Suprapubic skin (tissue), 4 donors: ENCODE results near the gene FHOD3. TPM values are rescaled to one million over a fixed set of nuclear protein-coding genes. Genes with fewer than 3 reads are reported as not detected.

Experiments
- DNase-seq, 2 donors: peaks; one replicate each; pipeline ENCODE4 v3.0.0-alpha.2; 2019; ENCODE audit warnings: low spot score in 2 of 2
- H3K27ac ChIP-seq: fragments of 200-600 bp; sonication (generic); one replicate; pipeline ENCODE4 v1.5.1; 2019
- H3K27me3 ChIP-seq: fragments of 200-600 bp; sonication (generic); one replicate; pipeline ENCODE4 v1.5.1; 2019
- H3K36me3 ChIP-seq: fragments of 200-600 bp; sonication (generic); one replicate; pipeline ENCODE4 v1.5.1; 2019
- H3K4me1 ChIP-seq: fragments of 200-600 bp; sonication (generic); one replicate; pipeline ENCODE4 v1.5.1; 2019
- H3K4me3 ChIP-seq: fragments of 200-600 bp; sonication (generic); one replicate; pipeline ENCODE4 v1.5.1; 2019; ENCODE audit warnings: mild to moderate bottlenecking
- H3K9me3 ChIP-seq: fragments of 200-600 bp; sonication (generic); one replicate; pipeline ENCODE4 v1.5.1; 2019
- CTCF ChIP-seq, 2 donors: fragments of 200-600 bp in 1 of 2; fragments of 450-650 bp in 1 of 2; sonication (generic) in 1 of 2; IDR thresholded peaks; one replicate each; pipeline ENCODE4 v1.5.1; 2016 to 2019; ENCODE audit warnings: antibody characterized with exemption in 2 of 2, mild to moderate bottlenecking in 1 of 2, moderate library complexity in 1 of 2
- EP300 ChIP-seq: sonication (generic); formaldehyde crosslinking; IDR thresholded peaks from one replicate; pipeline ENCODE4 v1.6.1; 2017; ENCODE audit warnings: antibody characterized with exemption
- POLR2A ChIP-seq, 2 donors: fragments of 450-650 bp; IDR thresholded peaks; one replicate each; pipeline ENCODE4 v1.6.1; 2017; ENCODE audit warnings: antibody characterized with exemption in 2 of 2, mild to moderate bottlenecking in 2 of 2, moderate library complexity in 2 of 2
- POLR2AphosphoS5 ChIP-seq, 3 donors: sonication (generic); formaldehyde crosslinking; IDR thresholded peaks; one replicate each; pipeline ENCODE4 v1.6.1; 2017; ENCODE audit warnings: antibody characterized with exemption in 3 of 3
- WGBS: methylation state at CpG from one replicate; pipeline ENCODE4 v1.1.5; 2018; 5-methylcytosine and 5-hydroxymethylcytosine counted together
- total RNA-seq, 4 donors: library from RNA; depleted of rRNA; stranded (reverse); fragments of >200 nt; gene quantifications; one replicate each; pipeline ENCODE4 v1.1.0, GENCODE V29; 2016

Gene FHOD3
- total RNA-seq, 4 donors from 2014 or later: 5.8 to 18.7 (median 15.5) TPM

- H3K27ac ChIP-seq: no peak overlapping the region
- no peak for DNase-seq
- H3K27me3 ChIP-seq: no peaks in the 10 kb centered on the region
- no peaks in the 10 kb centered on the region for H3K9me3 ChIP-seq
- no peaks in the 10 kb centered on the region for H3K4me1 ChIP-seq
- WGBS: 81% methylated on average over 2 of the region's 2 CpGs
- no peaks in the 10 kb centered on the region for H3K36me3 ChIP-seq
- no peak overlapping the region for H3K4me3 ChIP-seq
- TF ChIP-seq POLR2AphosphoS5 (IDR thresholded peaks at IDR 0.05): no peak
- no peak for TF ChIP-seq CTCF (IDR thresholded peaks at IDR 0.05)
- no peak for TF ChIP-seq POLR2A (IDR thresholded peaks at IDR 0.05)
- TF ChIP-seq EP300: no peak
These were observed 130.3 kb downstream of the FHOD3 start for GRCh38 chr18:36427831-36428230.

DNA sequence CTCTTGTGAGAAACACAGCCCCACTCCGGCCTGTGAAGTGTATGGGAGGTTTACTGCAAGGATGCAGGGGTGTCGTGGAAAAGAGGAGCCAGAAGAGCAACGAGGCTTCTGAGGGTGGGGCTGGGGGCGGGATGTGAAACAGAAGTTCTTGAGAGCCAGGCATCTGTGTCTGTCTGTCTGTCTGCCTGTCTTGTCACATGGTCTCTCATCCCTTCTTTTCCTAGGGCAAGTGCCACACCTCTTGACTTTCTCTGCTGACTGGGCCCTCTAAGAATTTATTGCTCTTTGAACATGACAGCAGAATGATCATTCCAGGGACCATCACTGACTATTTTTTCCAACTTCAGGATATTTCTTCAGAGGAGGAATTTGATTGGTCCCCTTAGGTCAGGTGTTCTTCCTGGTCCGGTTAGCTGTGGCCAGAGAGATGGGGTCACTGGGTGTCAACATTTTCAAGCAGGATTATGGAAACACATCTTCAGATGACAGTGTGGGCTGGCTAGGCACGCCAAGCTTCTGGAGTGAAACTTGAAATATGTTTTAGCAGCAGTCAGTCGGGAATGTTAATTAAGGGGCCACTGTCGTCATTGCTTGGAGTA lies 131.0 kb downstream of the FHOD3 start:
- WGBS: 74% methylated on average over 8 of the region's 8 CpGs
- H3K27ac ChIP-seq: no peak overlapping the region
- no peaks in the 10 kb centered on the region for H3K4me1 ChIP-seq
- H3K9me3 ChIP-seq: no peaks in the 10 kb centered on the region
- H3K36me3 ChIP-seq: no peaks in the 10 kb centered on the region
- no peak for DNase-seq
- no peak overlapping the region for H3K4me3 ChIP-seq
- TF ChIP-seq POLR2A (IDR thresholded peaks at IDR 0.05) (no peak), EP300 (no peak), POLR2AphosphoS5 (IDR thresholded peaks at IDR 0.05) (no peak), CTCF (IDR thresholded peaks at IDR 0.05) (no peak)
- H3K27me3 ChIP-seq: no peaks in the 10 kb centered on the region

DNA sequence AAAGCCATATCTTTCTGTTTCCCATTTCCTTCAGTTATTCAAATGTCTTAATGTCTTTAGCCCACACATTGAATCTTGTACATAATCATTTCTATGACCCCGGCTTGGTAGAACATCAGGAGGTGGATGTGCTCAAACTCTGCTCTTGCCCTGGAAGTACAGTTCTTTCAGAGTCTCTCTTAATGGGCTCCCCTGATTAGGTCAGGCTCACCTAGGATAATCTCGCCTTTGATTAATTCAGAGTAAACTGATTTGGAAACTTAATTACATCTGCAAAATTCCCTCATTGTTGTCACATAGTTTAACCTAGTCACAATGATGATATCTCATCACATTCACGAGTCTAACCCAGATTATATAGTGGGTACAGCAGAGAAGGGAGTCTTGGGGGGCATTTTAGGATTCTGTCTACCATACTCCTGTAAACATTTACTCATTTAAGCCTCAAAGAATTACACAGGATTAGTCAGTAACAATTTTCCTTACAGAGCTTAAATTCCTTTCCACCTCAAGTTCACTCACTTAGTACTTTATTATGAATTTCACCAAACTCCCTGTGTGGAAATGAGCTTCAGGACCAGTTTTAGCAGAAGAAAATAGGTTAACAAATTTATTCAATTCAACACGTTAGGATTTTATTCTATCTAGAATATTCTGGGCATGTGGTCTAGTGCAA lies 135.5 kb downstream of the FHOD3 start:
- 86% methylated on average over 4 of the region's 4 CpGs for WGBS
- H3K27ac ChIP-seq: no peak overlapping the region
- H3K9me3 ChIP-seq: no peaks in the 10 kb centered on the region
- H3K4me3 ChIP-seq: no peak overlapping the region
- H3K27me3 ChIP-seq: no peaks in the 10 kb centered on the region
- no peak for TF ChIP-seq CTCF (IDR thresholded peaks at IDR 0.05)
- no peak for TF ChIP-seq POLR2AphosphoS5 (IDR thresholded peaks at IDR 0.05)
- no peak for TF ChIP-seq EP300
- no peak for TF ChIP-seq POLR2A (IDR thresholded peaks at IDR 0.05)
- no peaks in the 10 kb centered on the region for H3K36me3 ChIP-seq
- DNase-seq: no peak
- H3K4me1 ChIP-seq: no peaks in the 10 kb centered on the region

GRCh38 chr18:36436387-36436786 lies 138.9 kb downstream of the FHOD3 start:
- 93% methylated on average over 5 of the region's 5 CpGs for WGBS
- H3K9me3 ChIP-seq: no peaks in the 10 kb centered on the region
- no peak overlapping the region for H3K27ac ChIP-seq
- TF ChIP-seq POLR2AphosphoS5 (IDR thresholded peaks at IDR 0.05) (no peak), EP300 (no peak), CTCF (IDR thresholded peaks at IDR 0.05) (no peak), POLR2A (IDR thresholded peaks at IDR 0.05) (no peak)
- H3K36me3 ChIP-seq: no peaks in the 10 kb centered on the region
- H3K4me3 ChIP-seq: no peak overlapping the region
- no peaks in the 10 kb centered on the region for H3K27me3 ChIP-seq
- peaks cover 16% of the 10 kb centered on the region for H3K4me1 ChIP-seq
- no peak for DNase-seq

DNA sequence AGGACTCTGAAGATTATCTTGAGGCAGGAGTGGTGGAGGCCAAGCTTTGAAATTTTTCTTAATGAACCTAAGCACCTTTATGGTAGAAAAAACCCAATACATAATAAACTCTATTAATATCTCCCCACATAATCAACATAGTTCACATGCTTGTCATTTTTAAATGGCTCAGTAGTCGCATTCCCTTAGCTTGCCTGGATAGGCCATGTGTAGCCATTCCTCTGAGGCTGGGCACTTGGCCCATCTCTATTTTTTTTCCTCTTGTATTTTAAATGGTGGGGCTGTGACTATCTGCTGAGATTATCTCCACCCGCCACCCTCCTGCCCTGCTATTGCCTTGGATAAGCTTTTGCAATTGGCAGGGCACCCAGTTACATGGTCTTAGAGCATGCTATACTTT lies 143.1 kb downstream of the FHOD3 start:
- Histone ChIP-seq H3K4me1 (peaks cover 23% of the 10 kb centered on the region), H3K27ac (peak overlapping the region; percentile 62), H3K36me3 (no peaks in the 10 kb centered on the region), H3K4me3 (no peak overlapping the region), H3K27me3 (no peaks in the 10 kb centered on the region), H3K9me3 (no peaks in the 10 kb centered on the region)
- 64% methylated on average over 2 of the region's 2 CpGs for WGBS
- no peak for DNase-seq
- TF ChIP-seq POLR2A (IDR thresholded peaks at IDR 0.05) (no peak), CTCF (IDR thresholded peaks at IDR 0.05) (no peak), POLR2AphosphoS5 (IDR thresholded peaks at IDR 0.05) (no peak)
